GM19467 (cell line): ENCODE measurements around the gene TRUB2.
A peak's percentile ranks its signal among the peaks of the same experiment; 100 is the strongest.

Experiments
- ATAC-seq: cut with Tn5 transposase; IDR thresholded peaks from one replicate; pipeline ENCODE4 v1.9.1; 2021; ENCODE audit warnings: mild to moderate bottlenecking, moderate library complexity; ENCODE audit not compliant: unreplicated experiment

The TRUB2 gene

GRCh38 chr9:128322404-128323211 is at the start of gene TRUB2, which contains the start of gene COQ4:
Gene TRUB2 (minus strand): TSS chr9:128322447. CDS start chr9:128322408, 39 bp downstream.
Gene COQ4 (plus strand): TSS chr9:128322839. CDS start chr9:128322859, 20 bp downstream.
- ATAC-seq = peak; percentile 72

- no peak for ATAC-seq
These were observed 49.4 kb upstream of the TRUB2 start for GRCh38 chr9:128371630-128372117.

GRCh38 chr9:128370752-128371629 is 48.7 kb upstream of the TRUB2 start, which contains the start of gene URM1:
Gene URM1 (plus strand): TSS chr9:128371374. CDS start chr9:128371381, 7 bp downstream.
- ATAC-seq = peak; percentile 89

GRCh38 chr9:128370367-128370751 is 48.1 kb upstream of the TRUB2 start:
- no peak for ATAC-seq

- no peak for ATAC-seq
These were observed 46.9 kb upstream of the TRUB2 start for GRCh38 chr9:128369024-128369706.

GRCh38 chr9:128365525-128365924 is 43.3 kb upstream of the TRUB2 start:
- ATAC-seq = no peak

- ATAC-seq = no peak
These were observed 40.5 kb upstream of the TRUB2 start for GRCh38 chr9:128362774-128363173.

GRCh38 chr9:128361986-128362646 is 39.9 kb upstream of the TRUB2 start:
- no peak for ATAC-seq

GRCh38 chr9:128361296-128361985 is 39.2 kb upstream of the TRUB2 start:
- ATAC-seq = no peak

GRCh38 chr9:128360826-128361225 is 38.6 kb upstream of the TRUB2 start:
- no peak for ATAC-seq

- ATAC-seq = no peak
These were observed 36.6 kb upstream of the TRUB2 start for GRCh38 chr9:128358861-128359260.

GRCh38 chr9:128358090-128358489 is 35.8 kb upstream of the TRUB2 start:
- no peak for ATAC-seq

GRCh38 chr9:128355451-128355850 is 33.2 kb upstream of the TRUB2 start:
- no peak for ATAC-seq

- ATAC-seq = no peak
These were observed 27.5 kb upstream of the TRUB2 start for GRCh38 chr9:128349772-128350171.

GRCh38 chr9:128349125-128349524 is 26.9 kb upstream of the TRUB2 start:
- ATAC-seq = no peak

GRCh38 chr9:128344931-128345605 is 22.8 kb upstream of the TRUB2 start:
- no peak for ATAC-seq

- ATAC-seq = no peak
These were observed 21.6 kb upstream of the TRUB2 start for GRCh38 chr9:128343855-128344254.

- ATAC-seq = no peak
These were observed 20.9 kb upstream of the TRUB2 start for GRCh38 chr9:128342971-128343680.

- ATAC-seq = peak; percentile 48
These were observed 19.2 kb upstream of the TRUB2 start for GRCh38 chr9:128341435-128341849.
